Neural cell (in vitro differentiated cells): ENCODE results near the gene TBC1D14.

Source experiments
- CTCF ChIP-seq: fragments of 450-650 bp; IDR thresholded peaks from 2 replicates; pipeline ENCODE4 v1.5.1; 2014; ENCODE audit warnings: antibody characterized with exemption, mild to moderate bottlenecking, moderate library complexity; ENCODE audit not compliant: poor library complexity, severe bottlenecking
- EP300 ChIP-seq: fragments of 450-650 bp; conservative IDR thresholded peaks from 2 replicates; pipeline ENCODE4 v1.6.1; 2014; ENCODE audit warnings: antibody characterized with exemption, mild to moderate bottlenecking, moderate library complexity; ENCODE audit not compliant: poor library complexity, severe bottlenecking
- EZH2 ChIP-seq: fragments of 200-600, 300-800 bp; shearing (Covaris generic), sonication (generic); IDR thresholded peaks from 2 replicates; pipeline ENCODE4 v1.6.1; 2014; ENCODE audit warnings: antibody characterized with exemption, low read length, borderline replicate concordance, mild to moderate bottlenecking; ENCODE audit not compliant: insufficient read depth, poor library complexity, severe bottlenecking
- REST ChIP-seq: IDR thresholded peaks from 2 replicates; pipeline ENCODE4 v1.6.1; 2012; ENCODE audit warnings: borderline replicate concordance
- SMC3 ChIP-seq: fragments of 450-650 bp; conservative IDR thresholded peaks from 2 replicates; pipeline ENCODE4 v1.6.1; 2014; ENCODE audit warnings: antibody characterized with exemption, mild to moderate bottlenecking, moderate library complexity; ENCODE audit not compliant: poor library complexity

GRCh38 chr4:6937201-6937600, 27.6 kb downstream of the TBC1D14 start:
- TF ChIP-seq CTCF (no peak), EP300 (no peak), REST (no peak), EZH2 (no peak), SMC3 (no peak)
